ENCODE results near the gene TAF11.

DNA sequence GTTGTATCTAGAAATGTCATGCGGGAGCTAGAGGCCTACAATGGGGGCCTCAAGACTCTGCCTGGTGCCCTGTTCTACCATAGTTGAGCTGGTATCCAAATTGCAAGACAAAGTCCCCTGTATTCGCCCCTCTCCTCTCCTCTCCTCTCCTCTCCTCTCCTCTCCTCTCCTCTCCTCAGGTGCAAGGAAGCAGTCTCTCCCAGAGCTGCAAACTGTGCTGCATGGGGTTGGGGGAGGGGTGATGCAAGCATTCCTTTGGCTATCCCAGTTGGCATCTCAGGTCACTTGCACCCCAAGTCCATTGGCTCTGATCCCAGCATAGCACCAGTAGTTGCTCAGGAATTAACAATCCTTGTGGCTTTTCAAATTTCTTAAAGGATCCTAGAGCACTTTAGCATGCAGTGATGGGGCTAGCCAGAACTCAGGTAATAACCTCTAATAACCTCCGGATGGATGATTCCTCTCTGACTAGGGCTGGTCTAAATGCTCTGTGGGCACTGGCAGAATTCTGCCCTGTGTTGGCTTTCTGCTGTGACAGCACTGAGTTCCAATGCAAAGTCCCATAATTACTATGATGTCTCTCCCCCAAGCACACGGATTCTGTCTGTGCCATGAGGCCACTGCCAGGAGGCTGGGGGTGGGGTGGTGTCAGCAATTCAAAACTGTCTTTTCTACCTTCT is 35.3 kb downstream of the TAF11 start:
- TF ChIP-seq, protein P1, sequence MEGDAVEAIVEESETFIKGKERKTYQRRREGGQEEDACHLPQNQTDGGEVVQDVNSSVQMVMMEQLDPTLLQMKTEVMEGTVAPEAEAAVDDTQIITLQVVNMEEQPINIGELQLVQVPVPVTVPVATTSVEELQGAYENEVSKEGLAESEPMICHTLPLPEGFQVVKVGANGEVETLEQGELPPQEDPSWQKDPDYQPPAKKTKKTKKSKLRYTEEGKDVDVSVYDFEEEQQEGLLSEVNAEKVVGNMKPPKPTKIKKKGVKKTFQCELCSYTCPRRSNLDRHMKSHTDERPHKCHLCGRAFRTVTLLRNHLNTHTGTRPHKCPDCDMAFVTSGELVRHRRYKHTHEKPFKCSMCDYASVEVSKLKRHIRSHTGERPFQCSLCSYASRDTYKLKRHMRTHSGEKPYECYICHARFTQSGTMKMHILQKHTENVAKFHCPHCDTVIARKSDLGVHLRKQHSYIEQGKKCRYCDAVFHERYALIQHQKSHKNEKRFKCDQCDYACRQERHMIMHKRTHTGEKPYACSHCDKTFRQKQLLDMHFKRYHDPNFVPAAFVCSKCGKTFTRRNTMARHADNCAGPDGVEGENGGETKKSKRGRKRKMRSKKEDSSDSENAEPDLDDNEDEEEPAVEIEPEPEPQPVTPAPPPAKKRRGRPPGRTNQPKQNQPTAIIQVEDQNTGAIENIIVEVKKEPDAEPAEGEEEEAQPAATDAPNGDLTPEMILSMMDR (IDR thresholded peaks at IDR 0.05; ENCODE audit: poor library complexity), result no peak
- TF ChIP-seq EZH2 (IDR thresholded peaks at IDR 0.05; ENCODE audit: borderline replicate concordance), result no peak
- TF ChIP-seq EZH2phosphoT487 (IDR thresholded peaks at IDR 0.05; ENCODE audit: low read depth, severe bottlenecking, unreplicated experiment), result no peak
